GM23338 (cell line): ENCODE measurements around the gene TBL1XR1.
"Not testable (repeated sequence)": the region's sequence is repeated elsewhere in the genome, so short reads cannot be mapped to it uniquely, and the experiment has no call there.

Experiments used
- CREB1 ChIP-seq: fragments of 250-450 bp; sonication (Bioruptor Pico); IDR thresholded peaks from 2 replicates; pipeline ENCODE4 v1.5.0; 2020; ENCODE audit warnings: low read depth, mild to moderate bottlenecking, moderate library complexity
- CTCF ChIP-seq, 2 experiments: fragments of 200-600 bp in 1 of 2; sonication (generic) in 1 of 2; conservative IDR thresholded peaks; 2 replicates each; pipeline versions ENCODE4 v1.5.1 to v1.6.1; 2016 to 2017; ENCODE audit warnings: antibody characterized with exemption in 2 of 2, low read depth in 2 of 2, mild to moderate bottlenecking in 2 of 2, moderate library complexity in 1 of 2
- ETS1 ChIP-seq: IDR thresholded peaks from 2 replicates; pipeline ENCODE4 v1.6.1; 2016; ENCODE audit warnings: antibody characterized with exemption
- EZH2 ChIP-seq: fragments of 200-600 bp; sonication (generic); IDR thresholded peaks from one replicate; pipeline ENCODE4 v1.8.0; 2017; ENCODE audit warnings: antibody characterized with exemption, mild to moderate bottlenecking, low read depth; ENCODE audit not compliant: unreplicated experiment
- JUNB ChIP-seq: IDR thresholded peaks from one replicate; pipeline ENCODE4 v1.6.1; 2016; ENCODE audit warnings: antibody characterized with exemption; ENCODE audit not compliant: unreplicated experiment
- POLR2AphosphoS5 ChIP-seq: IDR thresholded peaks from 2 replicates; pipeline ENCODE4 v1.6.1; 2016; ENCODE audit warnings: antibody characterized with exemption, low read depth
- REST ChIP-seq: IDR thresholded peaks from one replicate; pipeline ENCODE4 v1.6.1; 2018; ENCODE audit warnings: antibody characterized with exemption; ENCODE audit not compliant: unreplicated experiment
- ZNF331 ChIP-seq: fragments of 250-450 bp; sonication (Bioruptor Pico); IDR thresholded peaks from 2 replicates; pipeline ENCODE4 v1.5.0; 2020; ENCODE audit warnings: low read depth, mild to moderate bottlenecking, moderate library complexity

GRCh38 chr3:177190184-177190583 lies 7.1 kb downstream of the TBL1XR1 start:
- TF ChIP-seq CTCF (conservative IDR thresholded peaks at IDR 0.05; ENCODE audit: low read depth in 2 of 2); REST; EZH2; CREB1; JUNB; POLR2AphosphoS5; ETS1; ZNF331: not testable (repeated sequence)
